ENCODE measurements around the gene KNG1.

The KNG1 gene

GRCh38 chr3:186742618-186743380 is 25.6 kb downstream of the KNG1 start:
- Mint-ChIP-seq H3K4me3 (no peak overlapping the region), H3K9me3 (no peaks in the 10 kb centered on the region), H3K36me3 (ENCODE audit: low read depth) (no peaks in the 10 kb centered on the region), H3K27ac (no peak overlapping the region), H3K27me3 (ENCODE audit: low read depth) (no peaks in the 10 kb centered on the region), H3K4me1 (ENCODE audit: low read depth) (no peaks in the 10 kb centered on the region)
- DNase-seq (ENCODE audit: low spot score), result no peak

GRCh38 chr3:186743666-186744065 is 26.5 kb downstream of the KNG1 start:
- no peaks in the 10 kb centered on the region for H3K9me3 Mint-ChIP-seq
- peaks cover 1% of the 10 kb centered on the region for H3K4me1 Mint-ChIP-seq (ENCODE audit: low read depth)
- no peaks in the 10 kb centered on the region for H3K36me3 Mint-ChIP-seq (ENCODE audit: low read depth)
- no peak for DNase-seq (ENCODE audit: low spot score)
- no peaks in the 10 kb centered on the region for H3K27me3 Mint-ChIP-seq (ENCODE audit: low read depth)
- H3K4me3 Mint-ChIP-seq, result no peak overlapping the region
- H3K27ac Mint-ChIP-seq, result no peak overlapping the region

DNA sequence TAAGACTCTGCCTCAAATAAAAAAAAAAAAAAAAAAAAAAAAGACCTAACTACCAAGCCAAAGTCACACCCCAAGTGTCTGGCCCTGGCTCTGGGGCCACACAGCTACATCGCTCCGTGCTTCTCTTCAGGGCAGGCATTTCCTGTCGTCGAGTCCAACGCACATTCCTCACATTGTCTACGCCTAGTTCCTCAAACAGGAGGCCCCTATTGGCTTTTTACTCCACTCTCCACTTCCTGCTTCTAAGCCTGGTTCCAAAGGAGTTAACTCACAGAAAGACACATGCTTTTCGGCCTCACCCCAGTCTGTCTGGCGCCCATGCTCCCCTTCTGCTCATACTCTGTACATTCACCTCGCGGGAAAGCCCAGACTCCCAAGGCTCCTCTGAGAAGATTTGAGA is 28.8 kb downstream of the KNG1 start:
- Mint-ChIP-seq H3K36me3 (ENCODE audit: low read depth) (no peaks in the 10 kb centered on the region), H3K27me3 (ENCODE audit: low read depth) (no peaks in the 10 kb centered on the region), H3K27ac (no peak overlapping the region), H3K4me1 (ENCODE audit: low read depth) (peaks cover 1% of the 10 kb centered on the region), H3K9me3 (no peaks in the 10 kb centered on the region), H3K4me3 (no peak overlapping the region)
- no peak for DNase-seq (ENCODE audit: low spot score)

- H3K9me3 Mint-ChIP-seq, result no peaks in the 10 kb centered on the region
- no peak overlapping the region for H3K4me3 Mint-ChIP-seq
- peaks cover 4% of the 10 kb centered on the region for H3K4me1 Mint-ChIP-seq (ENCODE audit: low read depth)
- H3K36me3 Mint-ChIP-seq (ENCODE audit: low read depth), result no peaks in the 10 kb centered on the region
- H3K27ac Mint-ChIP-seq, result no peak overlapping the region
- no peaks in the 10 kb centered on the region for H3K27me3 Mint-ChIP-seq (ENCODE audit: low read depth)
- DNase-seq (ENCODE audit: low spot score), result no peak
Measured at GRCh38 chr3:186750316-186750715, 33.2 kb downstream of the KNG1 start.

DNA sequence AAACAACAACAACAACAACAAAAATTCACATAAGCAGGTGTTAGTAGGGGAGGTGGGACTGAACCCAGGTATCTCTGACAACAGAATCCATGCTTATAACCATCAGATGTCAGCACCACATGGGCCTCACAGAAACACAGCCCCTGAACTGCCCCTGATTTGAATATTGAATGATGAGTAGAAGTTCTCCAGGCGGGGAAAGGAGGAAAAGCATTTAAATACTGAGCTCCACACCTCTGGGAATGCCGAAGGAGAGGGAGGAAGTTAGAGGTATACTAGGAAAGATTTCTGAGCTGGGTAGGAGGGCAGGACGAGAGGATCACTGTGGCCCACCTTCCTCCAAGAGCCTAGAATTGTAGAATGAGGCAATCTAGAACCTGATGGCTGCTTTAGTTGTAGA is 34.3 kb downstream of the KNG1 start:
- no peak overlapping the region for H3K4me3 Mint-ChIP-seq
- H3K27ac Mint-ChIP-seq, result no peak overlapping the region
- H3K36me3 Mint-ChIP-seq (ENCODE audit: low read depth), result no peaks in the 10 kb centered on the region
- DNase-seq (ENCODE audit: low spot score), result no peak
- no peaks in the 10 kb centered on the region for H3K9me3 Mint-ChIP-seq
- H3K27me3 Mint-ChIP-seq (ENCODE audit: low read depth), result no peaks in the 10 kb centered on the region
- peaks cover 4% of the 10 kb centered on the region for H3K4me1 Mint-ChIP-seq (ENCODE audit: low read depth)

GRCh38 chr3:186754006-186754405 is 36.8 kb downstream of the KNG1 start:
- H3K27ac Mint-ChIP-seq, result no peak overlapping the region
- H3K9me3 Mint-ChIP-seq, result no peaks in the 10 kb centered on the region
- H3K27me3 Mint-ChIP-seq (ENCODE audit: low read depth), result no peaks in the 10 kb centered on the region
- H3K36me3 Mint-ChIP-seq (ENCODE audit: low read depth), result no peaks in the 10 kb centered on the region
- no peak for DNase-seq (ENCODE audit: low spot score)
- peaks cover 3% of the 10 kb centered on the region for H3K4me1 Mint-ChIP-seq (ENCODE audit: low read depth)
- H3K4me3 Mint-ChIP-seq, result no peak overlapping the region

DNA sequence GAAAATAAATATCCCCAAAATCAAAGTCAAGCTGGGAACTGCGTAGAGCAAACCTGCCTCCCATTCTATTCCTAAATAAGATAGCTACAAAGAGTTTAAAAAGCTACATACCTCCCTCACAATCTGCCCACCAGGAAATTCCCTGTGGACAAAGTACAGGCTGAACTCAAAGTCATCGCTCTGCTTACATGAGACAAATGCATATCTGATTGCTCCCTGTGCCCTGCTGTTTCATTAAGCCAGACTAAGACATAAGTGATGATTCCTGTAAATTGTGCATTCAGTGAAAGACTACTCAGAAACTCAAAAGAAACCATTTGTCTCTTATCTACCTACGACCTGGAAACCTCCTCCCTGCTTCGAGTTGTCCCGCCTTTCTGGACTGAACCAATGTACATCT is 37.7 kb downstream of the KNG1 start:
- Mint-ChIP-seq H3K27ac (no peak overlapping the region), H3K27me3 (ENCODE audit: low read depth) (no peaks in the 10 kb centered on the region)

GRCh38 chr3:186757214-186757613 is 40.1 kb downstream of the KNG1 start:
- Mint-ChIP-seq H3K27me3 (ENCODE audit: low read depth) (no peaks in the 10 kb centered on the region), H3K4me3 (no peak overlapping the region), H3K4me1 (ENCODE audit: low read depth) (peaks cover 3% of the 10 kb centered on the region), H3K9me3 (no peaks in the 10 kb centered on the region), H3K36me3 (ENCODE audit: low read depth) (no peaks in the 10 kb centered on the region), H3K27ac (no peak overlapping the region)
- no peak for DNase-seq (ENCODE audit: low spot score)

More for the DNA sequence above, 37.7 kb downstream of the KNG1 start:
- no peak for DNase-seq (ENCODE audit: low spot score)
- no peaks in the 10 kb centered on the region for H3K36me3 Mint-ChIP-seq (ENCODE audit: low read depth)
- no peaks in the 10 kb centered on the region for H3K9me3 Mint-ChIP-seq
- no peak overlapping the region for H3K4me3 Mint-ChIP-seq
- peaks cover 3% of the 10 kb centered on the region for H3K4me1 Mint-ChIP-seq (ENCODE audit: low read depth)

DNA sequence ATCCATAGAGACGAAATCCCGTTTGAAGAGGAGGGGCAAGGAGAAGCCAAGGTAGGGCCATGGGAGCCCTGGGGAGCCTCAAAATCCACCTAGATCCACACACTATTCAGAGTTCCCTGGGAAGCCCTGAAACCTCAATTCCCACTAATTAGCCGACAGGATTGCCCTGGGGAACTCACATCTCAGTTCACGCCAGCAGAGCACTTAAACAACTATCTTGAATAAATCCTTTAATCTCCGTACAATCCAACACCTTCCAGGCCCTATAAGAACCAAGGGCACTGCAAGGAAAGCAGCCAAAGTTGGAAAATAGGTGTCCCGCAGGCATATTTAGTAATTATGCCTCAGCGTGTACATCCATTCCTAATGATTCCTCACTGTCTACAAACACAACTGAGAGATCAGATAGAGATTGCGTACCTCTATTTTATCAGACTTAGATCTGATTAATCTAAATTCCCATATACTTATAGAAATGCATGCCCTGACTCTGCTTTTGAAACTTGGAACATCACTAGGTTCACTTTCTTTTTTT is 40.6 kb downstream of the KNG1 start:
- no peak overlapping the region for H3K4me3 Mint-ChIP-seq
- H3K4me1 Mint-ChIP-seq (ENCODE audit: low read depth), result peaks cover 3% of the 10 kb centered on the region
- no peak overlapping the region for H3K27ac Mint-ChIP-seq
- no peak for DNase-seq (ENCODE audit: low spot score)
- H3K27me3 Mint-ChIP-seq (ENCODE audit: low read depth), result no peaks in the 10 kb centered on the region
- H3K36me3 Mint-ChIP-seq (ENCODE audit: low read depth), result no peaks in the 10 kb centered on the region
- no peaks in the 10 kb centered on the region for H3K9me3 Mint-ChIP-seq

DNA sequence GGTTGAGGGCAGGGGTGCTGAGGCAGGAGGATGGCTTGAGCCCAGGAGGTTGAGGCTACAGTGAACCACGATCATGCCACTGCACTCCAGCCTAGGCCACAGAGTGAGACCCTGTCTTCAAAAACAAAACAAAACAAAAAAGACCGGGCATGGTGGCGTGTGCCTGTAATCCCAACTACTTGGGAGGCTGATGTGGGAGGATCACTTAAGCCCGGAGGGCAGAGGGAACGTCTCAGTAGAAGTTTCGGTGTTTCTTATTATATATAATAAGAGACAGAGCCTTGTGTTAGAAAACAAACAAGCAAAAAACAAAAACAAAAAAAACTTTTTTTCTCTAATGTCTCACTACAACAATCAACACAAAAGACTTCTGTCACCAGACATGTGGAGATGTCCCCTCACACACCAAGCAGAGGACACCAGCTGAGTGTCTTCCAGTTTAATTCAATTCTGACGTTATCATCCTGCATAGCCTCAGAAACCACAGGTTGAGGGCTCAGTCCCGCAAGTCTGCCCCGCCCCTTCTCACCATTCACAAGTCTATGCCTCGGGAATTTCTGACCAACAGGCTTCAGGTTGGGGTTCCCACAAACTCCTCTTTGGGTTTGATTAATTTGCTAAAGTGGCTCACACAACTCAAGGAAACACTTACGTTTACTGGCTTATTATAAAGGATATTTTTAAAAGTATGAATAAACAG is 42.2 kb downstream of the KNG1 start:
- Mint-ChIP-seq H3K27ac (no peak overlapping the region), H3K27me3 (ENCODE audit: low read depth) (no peaks in the 10 kb centered on the region)

DNA sequence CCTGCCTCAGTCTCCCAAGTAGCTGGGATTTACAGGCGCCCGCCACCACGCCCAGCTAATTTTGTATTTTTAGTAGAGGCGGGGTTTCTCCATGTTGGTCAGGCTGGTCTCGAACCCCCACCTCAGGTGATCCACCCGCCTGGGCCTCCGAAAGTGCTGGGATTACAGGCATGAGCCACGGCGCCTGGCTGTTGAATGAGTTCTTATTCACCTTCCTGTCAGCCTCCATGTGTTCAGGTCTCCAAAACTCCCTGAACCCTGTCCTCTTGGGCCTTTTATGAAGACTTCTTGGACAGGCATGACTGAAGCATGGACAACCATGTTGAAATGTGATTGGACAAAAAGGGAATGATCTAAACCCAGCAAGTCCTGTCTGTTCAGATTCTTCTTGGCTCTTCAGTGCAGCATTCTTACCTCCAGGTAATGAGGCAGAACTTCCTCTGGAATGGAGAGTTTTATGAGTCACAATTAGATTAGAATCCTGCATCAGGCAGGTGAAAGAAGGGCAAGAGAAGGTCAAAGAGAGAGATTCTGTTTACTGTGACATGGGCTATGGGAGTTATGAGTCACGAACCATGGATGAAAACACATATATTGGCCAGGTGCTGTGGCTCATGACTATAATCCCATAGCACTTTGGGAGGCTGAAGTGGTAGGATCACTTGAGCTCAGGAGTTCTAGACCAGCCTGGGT is 43.1 kb downstream of the KNG1 start:
- no peak for DNase-seq (ENCODE audit: low spot score)
- Mint-ChIP-seq H3K27ac (no peak overlapping the region), H3K4me3 (no peak overlapping the region), H3K9me3 (no peaks in the 10 kb centered on the region), H3K27me3 (ENCODE audit: low read depth) (no peaks in the 10 kb centered on the region), H3K4me1 (ENCODE audit: low read depth) (no peaks in the 10 kb centered on the region), H3K36me3 (ENCODE audit: low read depth) (no peaks in the 10 kb centered on the region)

More for the DNA sequence above, 42.2 kb downstream of the KNG1 start:
- Mint-ChIP-seq H3K4me3 (no peak overlapping the region), H3K36me3 (ENCODE audit: low read depth) (no peaks in the 10 kb centered on the region), H3K9me3 (no peaks in the 10 kb centered on the region), H3K4me1 (ENCODE audit: low read depth) (no peaks in the 10 kb centered on the region)
- no peak for DNase-seq (ENCODE audit: low spot score)

DNA sequence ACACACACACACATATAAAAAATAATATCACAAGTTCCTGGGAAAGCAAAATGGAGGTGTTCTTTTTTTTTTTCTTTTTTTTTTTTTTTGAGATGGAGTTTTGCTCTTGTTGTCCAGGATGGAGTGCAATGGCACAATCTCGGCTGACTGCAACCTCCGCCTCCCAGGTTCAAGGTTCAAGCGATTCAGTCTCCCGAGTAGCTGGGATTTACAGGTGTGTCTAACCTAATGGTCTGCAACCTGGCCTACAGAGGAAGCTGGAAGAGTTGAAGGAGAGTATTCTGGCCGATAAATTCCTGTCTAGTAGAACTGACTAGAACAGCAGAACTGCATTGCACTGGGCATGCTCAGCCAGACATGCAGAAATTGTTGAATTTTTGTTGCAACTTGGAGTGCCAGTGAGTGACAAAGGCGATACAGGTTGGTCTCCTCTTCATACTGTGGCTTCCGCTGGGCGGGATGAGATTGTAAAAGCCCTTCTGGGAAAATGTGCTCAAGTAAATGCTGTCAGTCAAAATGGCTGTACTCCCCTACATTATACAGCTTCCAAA is 43.8 kb downstream of the KNG1 start:
- no peaks in the 10 kb centered on the region for H3K9me3 Mint-ChIP-seq
- no peak overlapping the region for H3K4me3 Mint-ChIP-seq
- no peaks in the 10 kb centered on the region for H3K36me3 Mint-ChIP-seq (ENCODE audit: low read depth)
- no peaks in the 10 kb centered on the region for H3K4me1 Mint-ChIP-seq (ENCODE audit: low read depth)
- no peak overlapping the region for H3K27ac Mint-ChIP-seq
- no peak for DNase-seq (ENCODE audit: low spot score)
- no peaks in the 10 kb centered on the region for H3K27me3 Mint-ChIP-seq (ENCODE audit: low read depth)

- Mint-ChIP-seq H3K4me1 (ENCODE audit: low read depth) (peaks cover 17% of the 10 kb centered on the region), H3K36me3 (ENCODE audit: low read depth) (peaks cover 3% of the 10 kb centered on the region), H3K27me3 (ENCODE audit: low read depth) (peaks cover 3% of the 10 kb centered on the region), H3K9me3 (no peaks in the 10 kb centered on the region), H3K27ac (peak overlapping the region; percentile 86), H3K4me3 (peak overlapping the region; percentile 89)
- no peak for DNase-seq (ENCODE audit: low spot score)
Measured at GRCh38 chr3:186772281-186772694, 55.1 kb downstream of the KNG1 start.
